Gastroesophageal sphincter (tissue), 4 donors: ENCODE results near the gene CLSTN3. TPM values are rescaled to one million over a fixed set of nuclear protein-coding genes. Genes with fewer than 3 reads are reported as not detected.

Source experiments
- ATAC-seq: fragments of 150-250 bp; one replicate; pipeline ENCODE4 v1.9.1; 2016; ENCODE audit warnings: mild to moderate bottlenecking, moderate library complexity
- H3K27ac ChIP-seq, 4 donors: fragments of 200-600 bp; sonication (generic) in 3 of 4; 1 replicate in 3 of 4; 2 replicates in 1 of 4; pipeline ENCODE4 v1.5.1; 2016 to 2019
- H3K27me3 ChIP-seq: fragments of 200-600 bp; sonication (generic); one replicate; pipeline ENCODE4 v1.5.1; 2019
- H3K36me3 ChIP-seq, 2 donors: fragments of 200-600 bp; sonication (generic); one replicate each; pipeline ENCODE4 v1.5.1; 2019; ENCODE audit warnings: control low read depth in 1 of 2
- H3K4me1 ChIP-seq, 3 donors: fragments of 200-600 bp; sonication (generic); 1 replicate in 2 of 3; 2 replicates in 1 of 3; pipeline ENCODE4 v1.5.1; 2016 to 2019; ENCODE audit warnings: control low read depth in 2 of 3
- H3K4me3 ChIP-seq, 2 donors: fragments of 200-600 bp; sonication (generic); one replicate each; pipeline ENCODE4 v1.5.1; 2019; ENCODE audit warnings: mild to moderate bottlenecking in 1 of 2, moderate library complexity in 1 of 2
- H3K9me3 ChIP-seq, 3 donors: fragments of 200-600 bp; sonication (generic); one replicate each; pipeline ENCODE4 v1.5.1; 2017 to 2019; ENCODE audit warnings: control low read depth in 2 of 3
- EP300 ChIP-seq: sonication (generic); formaldehyde crosslinking; IDR thresholded peaks from one replicate; pipeline ENCODE4 v1.6.1; 2017; ENCODE audit warnings: antibody characterized with exemption, mild to moderate bottlenecking
- POLR2A ChIP-seq, 2 donors: fragments of 450-650 bp; IDR thresholded peaks; one replicate each; pipeline ENCODE4 v1.6.1; 2017; ENCODE audit warnings: antibody characterized with exemption in 2 of 2, mild to moderate bottlenecking in 2 of 2, moderate library complexity in 1 of 2
- POLR2AphosphoS5 ChIP-seq: sonication (generic); formaldehyde crosslinking; IDR thresholded peaks from one replicate; pipeline ENCODE4 v1.6.1; 2017; ENCODE audit warnings: antibody characterized with exemption
- WGBS, 2 donors: methylation state at CpG; one replicate each; pipeline ENCODE4 v1.1.5; 2018; ENCODE audit warnings: low coverage in 1 of 2; 5-methylcytosine and 5-hydroxymethylcytosine counted together
- total RNA-seq, 4 donors: library from RNA; depleted of rRNA; stranded (reverse); fragments of >200 nt; gene quantifications; one replicate each; pipeline ENCODE4 v1.1.0, GENCODE V29; 2016
- TF ChIP-seq, protein P1 (sequence below), 4 experiments: fragments of 200-600 bp in 2 of 4; fragments of 450-650 bp in 2 of 4; sonication (generic) in 1 of 4; IDR thresholded peaks; one replicate each; pipeline ENCODE4 v1.5.1; 2017 to 2019; ENCODE audit warnings: antibody characterized with exemption in 4 of 4, mild to moderate bottlenecking in 2 of 4, moderate library complexity in 2 of 4

Gene CLSTN3
- total RNA-seq, 4 donors from 2014 or later, result 13.9 to 34.3 (median 17.4) TPM

DNA sequence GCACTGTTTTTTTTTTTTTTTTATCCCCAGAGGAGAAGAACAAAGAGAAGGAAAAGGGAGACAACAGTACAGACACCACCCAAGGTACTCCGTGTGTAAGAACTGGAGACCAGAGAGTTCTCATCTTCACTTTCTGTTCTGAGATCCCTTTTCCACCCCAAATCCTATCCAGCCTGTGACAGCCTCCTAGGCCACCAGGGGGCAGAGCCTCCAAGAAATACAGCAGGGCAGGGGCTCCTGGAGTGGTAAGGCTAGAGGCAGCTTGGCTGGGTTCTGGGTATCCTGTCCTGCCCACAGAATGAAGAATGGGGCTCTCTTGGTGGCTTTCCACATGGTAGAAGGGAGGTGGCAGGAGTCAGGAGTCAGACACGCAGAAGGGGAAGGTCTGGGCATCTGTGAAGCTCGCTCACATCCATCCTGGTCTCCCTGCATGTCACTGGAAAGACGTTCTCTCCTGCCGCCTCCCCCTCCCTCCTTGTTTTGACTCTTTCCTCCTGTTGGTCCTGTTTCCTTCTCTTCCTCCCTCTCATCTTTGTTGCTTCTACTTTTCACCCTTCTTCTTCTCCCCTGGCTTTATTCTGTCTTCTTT lies 12.0 kb downstream of the CLSTN3 start:
- Histone ChIP-seq H3K36me3 (peaks cover 0 to 70% of the 10 kb centered on the region in 2 donors), H3K27ac (no peak overlapping the region), H3K9me3 (no peaks in the 10 kb centered on the region), H3K4me3 (no peak overlapping the region), H3K27me3 (no peaks in the 10 kb centered on the region), H3K4me1 (peaks cover 0 to 8% (median 0%) of the 10 kb centered on the region in 3 donors)
- peak; percentile 59 for ATAC-seq
- TF ChIP-seq POLR2A (IDR thresholded peaks at IDR 0.05), result no peak
- no peak for TF ChIP-seq POLR2AphosphoS5
- TF ChIP-seq EP300, result no peak
- TF ChIP-seq, protein P1, sequence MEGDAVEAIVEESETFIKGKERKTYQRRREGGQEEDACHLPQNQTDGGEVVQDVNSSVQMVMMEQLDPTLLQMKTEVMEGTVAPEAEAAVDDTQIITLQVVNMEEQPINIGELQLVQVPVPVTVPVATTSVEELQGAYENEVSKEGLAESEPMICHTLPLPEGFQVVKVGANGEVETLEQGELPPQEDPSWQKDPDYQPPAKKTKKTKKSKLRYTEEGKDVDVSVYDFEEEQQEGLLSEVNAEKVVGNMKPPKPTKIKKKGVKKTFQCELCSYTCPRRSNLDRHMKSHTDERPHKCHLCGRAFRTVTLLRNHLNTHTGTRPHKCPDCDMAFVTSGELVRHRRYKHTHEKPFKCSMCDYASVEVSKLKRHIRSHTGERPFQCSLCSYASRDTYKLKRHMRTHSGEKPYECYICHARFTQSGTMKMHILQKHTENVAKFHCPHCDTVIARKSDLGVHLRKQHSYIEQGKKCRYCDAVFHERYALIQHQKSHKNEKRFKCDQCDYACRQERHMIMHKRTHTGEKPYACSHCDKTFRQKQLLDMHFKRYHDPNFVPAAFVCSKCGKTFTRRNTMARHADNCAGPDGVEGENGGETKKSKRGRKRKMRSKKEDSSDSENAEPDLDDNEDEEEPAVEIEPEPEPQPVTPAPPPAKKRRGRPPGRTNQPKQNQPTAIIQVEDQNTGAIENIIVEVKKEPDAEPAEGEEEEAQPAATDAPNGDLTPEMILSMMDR (IDR thresholded peaks at IDR 0.05), result peak in 3 of 4 experiments; percentile 39 to 58 (median 49)
- 61 to 64% methylated on average over 3 to 5 of the region's 5 CpGs for WGBS, 2 donors

GRCh38 chr12:7142809-7143465 lies 12.8 kb downstream of the CLSTN3 start:
- 95% methylated on average over 12 to 13 of the region's 18 CpGs for WGBS, 2 donors
- Histone ChIP-seq H3K36me3 (peaks cover 0 to 66% of the 10 kb centered on the region in 2 donors), H3K27ac (no peak overlapping the region), H3K27me3 (no peaks in the 10 kb centered on the region), H3K4me3 (no peak overlapping the region), H3K4me1 (peaks cover 0 to 8% (median 0%) of the 10 kb centered on the region in 3 donors), H3K9me3 (no peaks in the 10 kb centered on the region)
- ATAC-seq, result no peak
- TF ChIP-seq EP300 (no peak), POLR2A (IDR thresholded peaks at IDR 0.05) (no peak), POLR2AphosphoS5 (no peak)
- TF ChIP-seq, protein P1 (IDR thresholded peaks at IDR 0.05), result no peak

DNA sequence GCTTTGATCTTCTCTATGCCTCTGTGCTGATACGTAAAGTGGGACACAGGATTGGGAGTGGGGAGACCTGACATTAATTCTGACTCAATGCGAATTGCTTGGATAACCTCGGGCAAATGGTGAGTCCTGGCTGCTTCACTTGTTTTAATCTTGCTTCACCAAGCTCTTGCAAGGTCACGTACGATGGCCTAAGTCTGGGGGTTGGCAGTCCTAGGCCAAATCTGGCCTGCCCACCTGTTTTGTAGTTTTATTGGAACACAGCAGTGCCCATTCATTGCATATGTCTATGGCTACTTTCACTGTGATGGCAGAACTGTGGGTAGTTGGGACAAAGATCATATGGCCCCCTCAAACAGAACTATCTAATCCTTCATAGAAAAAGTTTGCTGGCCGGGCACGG lies 13.4 kb downstream of the CLSTN3 start:
- no peaks in the 10 kb centered on the region for H3K27me3 ChIP-seq
- ATAC-seq, result no peak
- peaks cover 0 to 69% of the 10 kb centered on the region in 2 donors for H3K36me3 ChIP-seq
- 97% methylated on average over 7 of the region's 7 CpGs; no CpG with 5 or more reads in 1 of the 2 donors for WGBS, 2 donors
- TF ChIP-seq POLR2AphosphoS5 (no peak), EP300 (no peak), POLR2A (IDR thresholded peaks at IDR 0.05) (no peak)
- TF ChIP-seq, protein P1 (IDR thresholded peaks at IDR 0.05), result no peak
- no peaks in the 10 kb centered on the region for H3K9me3 ChIP-seq
- H3K4me1 ChIP-seq, result peaks cover 0 to 8% (median 0%) of the 10 kb centered on the region in 3 donors
- H3K4me3 ChIP-seq, result no peak overlapping the region
- no peak overlapping the region for H3K27ac ChIP-seq

DNA sequence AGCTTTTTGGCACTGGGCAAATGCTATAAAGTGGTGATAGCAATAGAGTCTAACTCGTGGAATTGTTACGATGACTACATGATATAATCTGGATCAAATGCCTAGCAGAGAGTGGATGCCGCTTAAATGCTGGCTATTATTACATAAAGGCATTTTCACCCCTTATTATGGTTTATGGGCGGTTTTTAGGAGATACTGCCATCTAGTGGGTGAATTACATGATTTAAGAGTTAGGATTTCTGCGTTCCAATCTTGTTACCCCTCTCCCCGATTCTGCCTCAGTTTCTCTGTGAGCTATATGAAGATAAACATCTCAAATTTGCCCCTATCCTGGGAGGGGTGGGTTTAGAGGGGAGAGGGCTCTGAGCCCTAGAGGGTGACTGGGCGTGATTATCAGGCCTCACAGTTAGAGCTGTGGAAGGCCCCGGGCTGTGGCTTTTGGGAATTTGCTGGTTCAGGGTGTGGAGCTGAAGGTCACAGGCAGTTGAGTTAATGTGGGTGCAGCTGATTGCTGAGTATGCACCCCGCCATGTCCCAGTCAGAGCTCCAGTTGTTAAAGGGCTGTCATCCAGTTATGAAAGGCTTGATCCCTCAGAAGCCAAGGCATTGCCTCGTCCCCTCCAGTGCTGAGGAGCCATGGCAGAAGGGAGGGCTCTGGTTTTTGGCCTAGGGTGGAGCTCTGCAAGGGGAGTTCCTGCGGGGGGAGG lies 14.4 kb downstream of the CLSTN3 start:
- no peak for TF ChIP-seq POLR2AphosphoS5
- TF ChIP-seq EP300, result no peak
- TF ChIP-seq, protein P1 (IDR thresholded peaks at IDR 0.05), result peak in 3 of 4 experiments; percentile 45 to 58 (median 45)
- WGBS, 2 donors, result 25 to 32% methylated on average over 7 to 8 of the region's 11 CpGs
- peaks cover 0 to 8% (median 0%) of the 10 kb centered on the region in 3 donors for H3K4me1 ChIP-seq
- ATAC-seq, result peak; percentile 45
- H3K4me3 ChIP-seq, result no peak overlapping the region
- H3K27ac ChIP-seq, result peak overlapping the region in 1 of 4 donors; percentile 32
- H3K27me3 ChIP-seq, result no peaks in the 10 kb centered on the region
- peaks cover 0 to 72% of the 10 kb centered on the region in 2 donors for H3K36me3 ChIP-seq
- H3K9me3 ChIP-seq, result no peaks in the 10 kb centered on the region
